GM12873 (cell line): ENCODE data around the gene RGL2.
A peak's percentile ranks its signal among the peaks of the same experiment; 100 is the strongest.

Source experiments
- TF ChIP-seq, protein P1 (sequence below): IDR thresholded peaks from 2 replicates; pipeline ENCODE4 v1.5.1; 2012; ENCODE audit warnings: low read depth, mild to moderate bottlenecking, moderate library complexity, low read length, control low read depth; ENCODE audit not compliant: insufficient read depth; ENCODE audit errors: missing control alignments

Gene RGL2

GRCh38 chr6:33288921-33289783 lies 9.6 kb downstream of the RGL2 start, which contains the start of the genes PFDN6 and WDR46:
PFDN6 (plus strand) TSS chr6:33289601; CDS start chr6:33289857, 256 bp downstream.
WDR46 (minus strand) TSS chr6:33289239; CDS start chr6:33289170, 69 bp downstream.
- TF ChIP-seq, protein P1, sequence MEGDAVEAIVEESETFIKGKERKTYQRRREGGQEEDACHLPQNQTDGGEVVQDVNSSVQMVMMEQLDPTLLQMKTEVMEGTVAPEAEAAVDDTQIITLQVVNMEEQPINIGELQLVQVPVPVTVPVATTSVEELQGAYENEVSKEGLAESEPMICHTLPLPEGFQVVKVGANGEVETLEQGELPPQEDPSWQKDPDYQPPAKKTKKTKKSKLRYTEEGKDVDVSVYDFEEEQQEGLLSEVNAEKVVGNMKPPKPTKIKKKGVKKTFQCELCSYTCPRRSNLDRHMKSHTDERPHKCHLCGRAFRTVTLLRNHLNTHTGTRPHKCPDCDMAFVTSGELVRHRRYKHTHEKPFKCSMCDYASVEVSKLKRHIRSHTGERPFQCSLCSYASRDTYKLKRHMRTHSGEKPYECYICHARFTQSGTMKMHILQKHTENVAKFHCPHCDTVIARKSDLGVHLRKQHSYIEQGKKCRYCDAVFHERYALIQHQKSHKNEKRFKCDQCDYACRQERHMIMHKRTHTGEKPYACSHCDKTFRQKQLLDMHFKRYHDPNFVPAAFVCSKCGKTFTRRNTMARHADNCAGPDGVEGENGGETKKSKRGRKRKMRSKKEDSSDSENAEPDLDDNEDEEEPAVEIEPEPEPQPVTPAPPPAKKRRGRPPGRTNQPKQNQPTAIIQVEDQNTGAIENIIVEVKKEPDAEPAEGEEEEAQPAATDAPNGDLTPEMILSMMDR, result no peak

GRCh38 chr6:33288141-33288920 lies 10.4 kb downstream of the RGL2 start:
- TF ChIP-seq, protein P1, result no peak

- TF ChIP-seq, protein P1, result no peak
These were observed 11.5 kb downstream of the RGL2 start for GRCh38 chr6:33286946-33287914.

DNA sequence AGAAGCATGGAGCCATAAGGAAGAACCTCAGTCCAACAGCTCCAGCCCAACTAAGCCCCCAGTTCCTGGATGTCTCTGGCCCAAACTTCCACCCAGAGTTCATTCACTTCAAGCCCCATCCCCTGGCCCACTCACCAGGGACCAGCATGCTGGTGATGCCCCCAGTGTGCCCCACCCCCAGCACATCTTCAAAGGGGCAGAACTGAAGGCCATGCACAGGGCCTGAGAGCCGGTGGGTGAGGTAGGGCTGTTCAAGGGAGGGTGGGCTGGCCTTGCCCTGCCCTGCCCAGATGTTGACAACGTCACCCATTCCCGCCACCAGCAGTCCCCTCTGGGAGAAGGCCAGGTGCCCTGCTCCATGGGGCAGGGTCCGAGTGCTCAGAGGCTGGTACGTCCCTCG lies 18.2 kb downstream of the RGL2 start:
- TF ChIP-seq, protein P1, result no peak

DNA sequence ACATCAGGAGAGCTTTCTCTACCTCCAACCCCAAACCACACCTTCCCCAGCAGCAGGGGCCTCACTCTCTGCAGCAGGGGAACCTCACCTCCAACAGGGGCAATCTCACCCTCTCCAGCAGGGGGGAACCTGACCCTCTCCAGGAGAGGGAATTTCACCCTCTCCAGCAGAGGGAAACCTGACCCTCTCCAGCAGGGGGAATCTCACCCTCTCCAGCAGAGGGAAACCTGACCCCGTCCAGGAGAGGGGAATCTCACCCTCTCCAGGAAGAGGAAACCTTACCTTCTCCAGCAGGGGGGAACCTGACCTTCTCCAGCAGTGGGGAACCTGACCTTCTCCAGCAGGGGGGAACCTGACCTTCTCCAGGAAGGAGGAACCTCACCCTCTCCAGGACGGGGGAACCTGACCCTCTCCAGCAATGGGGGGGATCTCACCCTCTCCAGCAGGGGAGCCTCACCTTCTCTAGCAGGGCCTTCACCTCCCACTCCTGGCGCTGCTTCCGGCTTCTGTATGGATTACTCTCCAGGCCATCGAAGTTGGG lies 18.7 kb downstream of the RGL2 start:
- TF ChIP-seq, protein P1, result peak; percentile 47

DNA sequence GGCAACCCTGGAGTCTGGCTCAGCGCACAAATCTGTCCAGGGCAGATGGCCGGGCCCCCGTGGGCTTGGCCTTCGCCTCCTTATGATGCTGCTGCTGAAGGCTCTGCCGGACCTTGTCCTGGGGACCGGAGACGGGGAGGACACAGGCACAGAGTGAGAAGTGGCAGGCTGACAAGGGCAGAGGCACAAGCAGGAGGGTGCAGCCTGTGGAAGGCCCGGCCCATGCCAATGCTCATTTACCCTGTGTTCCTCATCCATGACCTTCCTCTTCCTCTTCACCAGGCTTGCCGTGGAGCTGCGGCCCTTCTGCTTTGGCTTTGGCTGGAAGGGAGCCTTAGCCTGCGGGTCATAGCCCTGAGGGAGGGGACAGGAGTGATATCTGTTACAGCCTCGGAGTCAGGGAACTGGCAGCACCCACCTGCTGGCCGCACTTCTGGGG lies 19.5 kb downstream of the RGL2 start:
- TF ChIP-seq, protein P1, result no peak
